PFSK-1 (cell line): ENCODE results near the gene STEAP2.

Source experiments
- FOXP2 ChIP-seq: optimal IDR thresholded peaks from 2 replicates; pipeline ENCODE3; 2011; ENCODE audit warnings: borderline replicate concordance, control low read depth, inconsistent platforms; ENCODE audit not compliant: insufficient read depth; ENCODE audit errors: extremely low read length, extremely low read depth
- POLR2AphosphoS5 ChIP-seq: IDR thresholded peaks from 2 replicates; pipeline ENCODE4 v1.6.1; 2012; ENCODE audit warnings: low read depth, mild to moderate bottlenecking, control low read depth, low read length, moderate library complexity
- REST ChIP-seq, 2 experiments: IDR thresholded peaks; 2 replicates each; pipeline versions ENCODE4 v1.6.1 to v1.8.0; 2011 to 2012; ENCODE audit warnings: low read depth in 2 of 2, low read length in 2 of 2, control low read depth in 1 of 2, inconsistent platforms in 1 of 2, mild to moderate bottlenecking in 1 of 2, moderate library complexity in 1 of 2; ENCODE audit not compliant: insufficient read depth in 1 of 2
- SIN3A ChIP-seq: IDR thresholded peaks from 2 replicates; pipeline ENCODE4 v1.6.1; 2012; ENCODE audit warnings: mild to moderate bottlenecking, low read length, moderate library complexity, borderline replicate concordance; ENCODE audit not compliant: insufficient read depth
- TAF1 ChIP-seq: IDR thresholded peaks from 2 replicates; pipeline ENCODE4 v1.6.1; 2012; ENCODE audit warnings: low read length, control low read depth, borderline replicate concordance; ENCODE audit not compliant: insufficient read depth

DNA sequence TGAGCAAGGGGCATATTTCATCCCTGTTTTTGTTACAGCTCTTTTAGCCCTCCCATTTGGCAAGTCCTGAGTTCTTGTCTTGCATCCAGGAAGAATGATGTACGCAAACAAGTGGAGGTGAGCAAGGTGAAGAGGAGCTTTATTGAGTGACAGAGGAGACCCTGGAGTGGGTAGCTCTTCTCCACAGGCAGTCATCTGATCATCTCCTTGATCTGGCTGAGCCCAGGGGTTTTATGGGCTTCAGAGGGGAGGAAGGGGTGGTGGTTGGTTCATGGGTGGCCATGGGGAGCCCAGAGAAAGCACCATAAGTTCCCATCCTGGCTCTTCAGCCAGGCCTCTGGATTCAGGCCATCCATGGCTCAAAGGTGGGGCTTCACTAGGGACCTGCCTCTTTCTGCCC is 35.3 kb upstream of the STEAP2 start:
- TF ChIP-seq POLR2AphosphoS5 (no peak), SIN3A (no peak), TAF1 (no peak), REST (IDR thresholded peaks at IDR 0.05; ENCODE audit: insufficient read depth in 1 of 2, low read depth in 2 of 2, low read length in 2 of 2) (no peak), FOXP2 (no peak)
